SW 1271 (cell line): ENCODE data around the gene GPR139.

Experiments used
- DNase-seq, 2 experiments: peaks; one replicate each; lab custom pipeline; 2025; lab: John Stamatoyannopoulos, UW

GPR139 gene

GRCh38 chr16:20053336-20053735 is 20.4 kb downstream of the GPR139 start:
- DNase-seq: no peak

GRCh38 chr16:20051611-20052010 is 22.1 kb downstream of the GPR139 start:
- DNase-seq: no peak

GRCh38 chr16:20051147-20051546 is 22.5 kb downstream of the GPR139 start:
- no peak for DNase-seq

GRCh38 chr16:20049831-20050230 is 23.9 kb downstream of the GPR139 start:
- DNase-seq: no peak

- DNase-seq: no peak
Measured at GRCh38 chr16:20045886-20046285, 27.8 kb downstream of the GPR139 start.

- DNase-seq: no peak
Measured at GRCh38 chr16:20042848-20043247, 30.8 kb downstream of the GPR139 start.

GRCh38 chr16:20041924-20042596 is 31.6 kb downstream of the GPR139 start:
- DNase-seq: no peak

GRCh38 chr16:20040011-20040410 is 33.7 kb downstream of the GPR139 start:
- DNase-seq: no peak

- DNase-seq: no peak
Measured at GRCh38 chr16:20029611-20030010, 44.1 kb downstream of the GPR139 start.

GRCh38 chr16:20026361-20027072 is 47.2 kb downstream of the GPR139 start:
- DNase-seq: no peak

- no peak for DNase-seq
Measured at GRCh38 chr16:20023190-20023589, 50.5 kb downstream of the GPR139 start.

GRCh38 chr16:20020976-20021375 is 52.7 kb downstream of the GPR139 start:
- no peak for DNase-seq

- no peak for DNase-seq
Measured at GRCh38 chr16:20020083-20020482, 53.6 kb downstream of the GPR139 start.

GRCh38 chr16:20016234-20016633 is 57.5 kb downstream of the GPR139 start:
- no peak for DNase-seq

- no peak for DNase-seq
Measured at GRCh38 chr16:20004931-20005330, 68.8 kb downstream of the GPR139 start.

- DNase-seq: no peak
Measured at GRCh38 chr16:20002936-20003335, 70.8 kb downstream of the GPR139 start.

GRCh38 chr16:20001856-20002707 is 71.6 kb downstream of the GPR139 start:
- no peak for DNase-seq

- no peak for DNase-seq
Measured at GRCh38 chr16:19997734-19998133, 76.0 kb downstream of the GPR139 start.

GRCh38 chr16:19997264-19997663 is 76.4 kb downstream of the GPR139 start:
- no peak for DNase-seq

GRCh38 chr16:19994466-19995170 is 79.1 kb downstream of the GPR139 start:
- no peak for DNase-seq

- no peak for DNase-seq
Measured at GRCh38 chr16:19991614-19992013, 82.1 kb downstream of the GPR139 start.

- no peak for DNase-seq
Measured at GRCh38 chr16:19984135-19984534, 89.6 kb downstream of the GPR139 start.
